ENCODE measurements around the gene MMP21.

Gene MMP21

GRCh38 chr10:125795128-125795527 lies 19.5 kb upstream of the MMP21 start:
- in situ Hi-C loops (cut with HindIII; ENCODE audit: low sequenced_read_pairs), result no loop called here

DNA sequence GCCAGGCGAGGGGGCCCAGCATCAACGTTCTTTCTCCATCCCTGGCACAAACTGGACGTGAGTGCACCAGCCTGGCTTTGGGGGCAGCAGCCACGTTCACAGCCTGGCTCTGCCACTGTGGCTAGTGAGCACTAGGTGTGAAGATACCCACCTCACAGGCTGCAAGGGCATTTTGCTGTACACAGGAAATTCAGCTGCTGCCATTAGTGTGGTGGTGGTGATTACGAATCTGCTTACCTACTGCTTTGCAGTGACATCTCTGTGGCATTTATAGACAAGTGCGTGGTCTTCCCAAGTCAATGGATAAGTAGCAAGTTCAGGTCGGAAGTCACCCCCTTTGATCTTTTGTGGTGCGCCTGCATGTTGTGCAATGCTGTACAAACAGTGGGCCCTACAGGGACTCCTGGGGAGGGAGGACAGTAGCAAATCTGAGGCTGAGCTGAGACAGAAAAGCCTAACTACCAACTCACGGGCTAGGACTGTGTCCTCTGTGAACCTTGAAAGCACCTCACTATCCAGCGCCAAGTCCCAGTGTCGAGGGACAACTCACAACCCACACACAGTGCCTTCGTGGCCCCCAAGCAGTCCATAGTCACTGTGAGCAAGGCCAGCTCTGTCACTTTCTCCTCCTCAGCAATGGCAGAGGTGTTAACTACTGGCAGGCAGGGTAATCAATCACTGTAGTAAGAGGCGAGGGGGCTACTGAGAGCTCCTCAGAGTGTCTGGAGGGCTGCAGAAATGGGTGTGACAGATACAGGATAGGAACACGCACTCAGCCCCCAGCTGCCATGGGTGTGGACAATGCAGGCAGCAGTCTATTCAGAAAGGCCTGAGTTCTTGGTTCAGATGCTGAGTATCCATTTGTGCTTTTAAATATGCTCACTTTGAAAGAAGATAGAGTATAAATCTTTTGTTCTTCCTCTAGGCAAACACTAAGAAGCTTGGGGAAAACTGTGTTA lies 17.0 kb upstream of the MMP21 start:
- in situ Hi-C loops (cut with HindIII; ENCODE audit: low sequenced_read_pairs), result no loop called here

DNA sequence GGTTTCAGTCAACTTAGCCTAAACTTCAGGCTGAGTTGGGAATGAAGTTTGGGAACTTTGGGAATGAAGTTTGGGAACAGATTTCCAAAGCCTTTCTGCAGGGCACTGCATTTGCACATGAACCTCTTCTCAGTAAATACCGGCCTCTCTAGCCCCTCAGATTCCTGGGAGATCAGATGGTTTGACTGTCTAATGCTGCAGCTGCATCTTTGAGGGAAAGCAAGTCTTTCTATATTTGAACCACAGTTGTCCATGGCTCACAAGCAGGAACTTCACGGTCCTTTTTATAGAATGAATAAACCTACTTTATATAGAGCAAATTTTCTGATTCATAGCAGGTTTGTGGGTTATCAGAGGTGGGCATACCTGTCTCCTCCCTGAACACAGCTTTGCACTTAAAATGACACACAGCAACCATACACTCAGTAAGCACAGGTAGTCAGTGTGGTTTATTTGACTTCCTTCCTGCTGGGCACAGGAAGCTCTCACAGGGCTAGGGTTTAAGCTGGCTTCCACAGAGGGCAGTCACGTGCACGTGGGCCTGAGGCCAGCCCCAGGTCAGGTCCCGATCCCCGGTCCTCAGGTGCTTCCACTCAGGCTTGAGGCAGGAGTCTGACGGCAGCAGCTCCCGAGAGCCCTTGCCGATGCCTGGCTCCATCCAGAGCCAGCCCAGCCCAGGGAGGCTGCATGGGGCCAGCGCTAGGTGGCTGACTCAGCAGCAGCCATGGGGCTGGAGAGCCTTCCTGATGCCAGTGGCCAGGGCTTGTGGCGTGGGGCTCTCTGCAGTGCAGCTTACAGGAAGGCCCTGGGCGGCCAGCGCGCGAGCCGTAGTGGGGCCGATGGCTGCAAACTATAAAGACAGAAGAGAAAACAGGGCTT lies 12.8 kb upstream of the MMP21 start:
- in situ Hi-C loops (cut with HindIII; ENCODE audit: low sequenced_read_pairs), result no loop called here

- in situ Hi-C loops (cut with HindIII; ENCODE audit: low sequenced_read_pairs), result no loop called here
Measured at GRCh38 chr10:125785791-125786190, 10.2 kb upstream of the MMP21 start.

DNA sequence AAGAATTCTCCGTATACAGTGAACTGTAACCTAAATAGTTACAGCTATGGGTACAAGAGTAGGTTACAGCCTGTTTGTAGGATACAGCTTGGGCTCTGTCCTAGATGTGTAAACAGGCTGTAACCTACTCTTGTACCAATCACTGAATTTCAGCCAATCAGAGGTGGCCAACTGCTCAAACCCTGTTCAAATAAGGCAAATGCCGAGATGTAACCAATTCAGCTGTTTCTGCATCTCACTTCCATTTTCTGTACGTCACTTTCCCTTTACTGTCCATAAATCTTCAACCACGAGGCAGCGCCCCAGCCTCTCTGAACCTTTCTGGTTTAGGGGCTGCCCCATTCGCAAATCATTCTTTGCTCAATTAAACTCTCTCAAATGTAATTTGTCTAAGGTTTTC lies 8.3 kb upstream of the MMP21 start:
- in situ Hi-C loops (cut with HindIII; ENCODE audit: low sequenced_read_pairs), result no loop called here

DNA sequence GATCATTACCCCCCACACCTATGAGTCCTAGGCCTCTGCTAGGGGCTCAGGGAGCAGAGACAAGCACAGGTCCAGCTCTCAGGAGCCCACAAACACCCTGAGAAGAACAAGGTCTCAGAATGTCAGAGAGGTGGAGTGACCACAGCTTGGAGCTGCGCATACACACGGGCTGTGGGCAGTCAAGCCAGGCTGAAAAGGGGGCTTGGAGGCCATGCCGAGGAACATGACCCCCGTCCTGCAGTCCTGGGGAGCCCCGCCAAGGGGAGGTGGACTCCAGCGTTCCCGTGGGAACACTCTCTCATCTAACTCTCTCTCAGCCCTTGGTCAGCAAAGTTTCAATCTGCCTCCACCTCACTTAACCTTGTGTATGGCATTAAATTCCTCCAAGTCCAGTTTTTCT lies 7.8 kb upstream of the MMP21 start:
- in situ Hi-C loops (cut with HindIII; ENCODE audit: low sequenced_read_pairs), result no loop called here

GRCh38 chr10:125782616-125783015 lies 7.0 kb upstream of the MMP21 start:
- in situ Hi-C loops (cut with HindIII; ENCODE audit: low sequenced_read_pairs), result no loop called here

DNA sequence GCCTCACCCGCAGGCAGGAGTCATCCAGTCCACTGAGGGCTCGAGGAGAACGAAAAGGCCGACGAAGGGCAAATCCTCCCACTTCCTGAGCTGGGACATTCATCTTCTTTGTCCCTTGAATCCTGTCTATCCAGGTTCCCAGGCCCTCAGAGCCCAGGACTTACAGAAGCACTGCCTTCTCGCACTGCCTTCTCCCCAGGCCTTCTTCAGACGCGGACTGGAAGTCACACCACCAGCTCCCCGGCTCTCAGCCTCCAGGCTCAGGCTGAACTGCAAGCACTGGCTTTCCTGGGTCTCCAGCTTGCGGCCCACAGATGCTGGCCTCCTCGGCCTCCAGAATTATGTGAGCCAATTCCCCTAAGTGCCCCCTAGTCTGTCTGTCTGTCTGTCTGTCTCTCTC lies 6.4 kb upstream of the MMP21 start:
- in situ Hi-C loops (cut with HindIII; ENCODE audit: low sequenced_read_pairs), result no loop called here

DNA sequence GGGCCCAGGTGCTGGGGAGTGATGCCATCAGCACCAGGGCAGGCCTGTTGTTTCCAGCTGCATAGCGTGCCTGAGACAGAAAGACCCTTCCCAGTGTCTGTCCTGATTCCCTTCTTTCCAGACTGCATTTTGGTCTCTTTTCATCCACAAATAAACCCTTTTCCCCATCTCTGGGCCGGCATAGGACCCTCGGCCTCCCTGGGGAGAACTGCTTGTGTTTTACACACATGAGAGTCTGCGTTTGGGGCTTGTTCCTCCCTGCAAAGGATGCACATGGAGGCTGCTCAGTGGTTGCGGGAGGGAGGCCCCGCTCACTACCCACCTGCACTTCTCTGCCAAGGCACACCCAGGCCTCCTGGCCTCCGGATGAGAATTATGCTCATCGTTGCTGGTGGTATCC lies 5.8 kb upstream of the MMP21 start:
- in situ Hi-C loops (cut with HindIII; ENCODE audit: low sequenced_read_pairs), result no loop called here

DNA sequence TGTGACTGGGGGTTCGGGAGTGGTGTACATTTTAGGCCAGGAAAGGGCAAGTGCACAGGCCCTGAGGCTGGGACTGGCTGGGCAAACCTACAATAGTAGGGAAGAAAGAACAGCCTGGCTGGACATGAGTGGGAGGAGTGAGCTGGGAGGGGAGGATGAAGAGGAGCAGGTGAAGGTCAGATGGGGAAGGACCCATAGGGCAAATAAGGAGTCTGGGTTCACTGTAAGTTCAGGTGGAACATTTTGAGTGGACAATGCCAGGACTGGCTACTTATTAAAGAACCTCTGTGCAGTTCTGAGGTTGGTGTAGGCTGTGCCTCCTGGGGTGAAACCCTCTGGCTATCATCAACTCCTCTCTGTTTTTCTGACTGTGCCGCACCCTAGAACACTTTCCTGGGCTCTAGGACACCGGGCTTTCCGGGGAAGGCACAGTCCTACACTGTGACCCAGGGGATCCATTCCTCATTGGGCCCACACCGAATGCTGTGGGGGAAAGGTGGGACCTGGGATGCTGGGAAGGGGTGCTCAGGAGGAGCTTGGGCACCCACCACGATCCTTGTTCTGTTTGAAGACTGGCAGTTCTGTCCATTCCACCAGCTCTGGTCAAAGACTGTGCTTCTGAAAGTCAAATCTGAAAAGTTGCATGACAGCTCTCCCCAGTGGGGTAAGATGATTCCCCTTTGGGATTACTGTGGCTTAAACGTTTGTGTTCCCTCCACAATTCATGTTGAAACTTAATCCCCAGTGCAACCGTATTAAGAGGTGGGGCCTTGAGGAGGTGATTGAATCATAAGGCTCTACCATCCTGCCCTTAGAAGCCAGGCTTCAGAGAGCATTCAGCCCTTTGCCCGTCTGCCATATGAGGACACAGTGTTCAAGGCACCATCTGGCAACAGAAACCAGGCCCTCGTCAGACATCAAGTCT lies 4.0 kb upstream of the MMP21 start:
- in situ Hi-C loops (cut with HindIII; ENCODE audit: low sequenced_read_pairs), result no loop called here

GRCh38 chr10:125778556-125778955 lies 2.9 kb upstream of the MMP21 start:
- in situ Hi-C loops (cut with HindIII; ENCODE audit: low sequenced_read_pairs), result no loop called here

DNA sequence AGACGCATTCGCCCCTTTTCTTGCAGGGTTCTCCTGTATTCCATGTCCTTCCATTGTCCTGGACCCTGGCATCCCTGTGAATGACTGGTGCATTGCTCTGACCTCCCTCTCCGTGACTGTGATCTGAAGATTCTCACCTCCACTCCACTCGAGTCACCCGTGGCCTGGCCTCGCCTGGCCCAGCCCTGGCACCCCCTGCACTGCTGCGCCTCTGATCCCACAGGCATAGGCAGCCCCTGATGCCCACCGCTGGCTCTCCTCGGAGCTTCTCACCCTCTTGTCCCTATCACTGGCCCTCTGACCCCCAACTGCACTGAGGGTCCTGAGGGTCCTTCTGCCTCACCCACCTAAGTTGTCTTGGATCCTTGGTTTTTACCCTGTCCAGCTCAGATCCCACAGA lies 2.2 kb upstream of the MMP21 start:
- in situ Hi-C loops (cut with HindIII; ENCODE audit: low sequenced_read_pairs), result no loop called here

GRCh38 chr10:125774581-125775191 lies 935 bp downstream of the MMP21 start:
- in situ Hi-C loops (cut with HindIII; ENCODE audit: low sequenced_read_pairs), result no loop called here

DNA sequence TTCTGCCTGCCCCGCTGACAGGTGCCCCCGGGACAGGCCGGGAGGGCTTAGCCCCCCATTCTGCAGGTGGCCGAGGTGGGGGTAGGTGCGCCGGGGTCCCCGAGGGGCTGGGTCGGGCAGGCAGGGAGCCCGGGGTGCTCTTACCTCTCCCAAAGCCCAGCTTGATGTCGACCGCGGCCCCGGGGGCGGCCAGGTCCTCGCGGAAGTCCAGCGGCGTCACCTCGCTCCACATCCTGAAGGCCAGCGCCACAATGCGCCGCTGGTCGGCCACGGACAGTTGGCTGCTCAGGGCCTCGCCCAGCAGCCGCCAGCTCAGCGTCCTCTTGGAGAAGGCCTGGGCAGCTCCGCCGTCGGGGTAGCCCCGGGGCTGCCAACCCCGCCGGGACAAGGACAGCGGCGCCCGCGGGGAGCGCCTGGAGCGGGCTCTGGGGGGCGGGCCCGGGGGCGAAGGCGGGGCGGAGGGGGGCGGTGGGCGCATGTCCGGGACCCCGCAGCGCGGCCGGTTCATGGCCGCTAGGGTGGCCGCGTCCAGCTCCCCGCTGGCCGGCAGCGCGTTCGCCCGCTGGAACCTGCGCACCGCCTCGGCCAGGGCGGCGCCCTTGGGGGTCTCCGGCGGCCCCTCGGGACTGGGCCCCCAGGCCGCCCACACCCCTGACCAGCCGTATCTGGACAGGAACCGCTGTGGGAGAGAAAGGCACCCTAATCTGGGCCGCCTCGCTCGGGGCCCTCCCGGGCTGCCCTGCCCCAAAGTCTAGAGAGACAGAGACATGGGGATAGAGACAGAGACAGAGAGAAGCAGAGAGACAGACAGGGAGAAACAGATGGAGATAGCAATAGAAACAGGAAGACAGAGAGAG lies 1.7 kb downstream of the MMP21 start:
- in situ Hi-C loops (cut with HindIII; ENCODE audit: low sequenced_read_pairs), result no loop called here

DNA sequence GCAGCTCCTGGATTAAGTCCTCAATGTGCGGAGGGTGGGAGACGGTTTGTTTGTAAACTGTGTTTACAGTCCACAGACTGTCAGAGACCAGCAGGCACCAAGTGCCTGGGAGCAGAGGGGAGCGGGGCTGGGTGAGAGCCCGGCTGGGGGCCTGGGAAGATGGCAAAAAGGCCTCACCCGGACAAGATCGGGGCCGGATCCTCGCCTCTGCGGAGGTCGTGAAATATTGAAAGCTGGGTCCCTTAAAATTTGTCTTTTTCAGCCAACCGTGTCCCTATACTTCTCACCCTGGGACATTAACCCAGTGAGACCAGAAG lies 2.8 kb downstream of the MMP21 start:
- in situ Hi-C loops (cut with HindIII; ENCODE audit: low sequenced_read_pairs), result no loop called here

- in situ Hi-C loops (cut with HindIII; ENCODE audit: low sequenced_read_pairs), result no loop called here
Measured at GRCh38 chr10:125772112-125772863, 3.3 kb downstream of the MMP21 start.

- in situ Hi-C loops (cut with HindIII; ENCODE audit: low sequenced_read_pairs), result no loop called here
Measured at GRCh38 chr10:125770844-125771243, 4.8 kb downstream of the MMP21 start.

DNA sequence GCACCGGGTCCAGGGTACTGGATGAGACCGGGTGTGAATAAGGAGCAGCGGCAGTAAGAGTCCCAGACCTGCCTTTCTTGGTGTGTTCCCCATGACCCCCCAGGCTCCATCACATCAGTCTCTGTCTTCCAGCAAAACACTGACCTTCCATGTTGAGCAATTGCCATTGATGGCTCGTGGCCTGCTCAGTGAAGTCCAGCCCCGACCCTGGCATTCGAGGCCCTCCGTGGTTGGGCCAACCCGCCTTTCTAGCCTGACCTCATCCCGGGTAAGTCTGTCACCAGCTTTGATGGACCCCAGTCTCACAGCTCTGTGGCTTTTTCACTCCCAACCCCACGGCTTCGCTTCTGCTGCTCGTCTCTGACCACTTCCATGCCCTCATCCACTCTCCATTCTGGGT lies 6.4 kb downstream of the MMP21 start:
- in situ Hi-C loops (cut with HindIII; ENCODE audit: low sequenced_read_pairs), result no loop called here
